Adrenal gland (tissue), 5 donors: ENCODE results near the gene CLDN24.

Source experiments
- POLR2A ChIP-seq, 2 donors: fragments of 450-650 bp; IDR thresholded peaks; one replicate each; pipeline ENCODE4 v1.6.1; 2017; ENCODE audit warnings: antibody characterized with exemption in 2 of 2, mild to moderate bottlenecking in 2 of 2, moderate library complexity in 1 of 2
- TF ChIP-seq, protein P1 (sequence below), 6 experiments: fragments of 450-650 bp in 4 of 6; fragments of 200-600 bp in 2 of 6; sonication (generic) in 1 of 6; IDR thresholded peaks; 1 replicate in 5 of 6; 2 replicates in 1 of 6; pipeline versions ENCODE4 v1.5.1 to v1.8.0; 2016 to 2021; ENCODE audit warnings: antibody characterized with exemption in 6 of 6, mild to moderate bottlenecking in 2 of 6, moderate library complexity in 1 of 6
- donor health status: DM: no; HTN: no; CAD: no.

DNA sequence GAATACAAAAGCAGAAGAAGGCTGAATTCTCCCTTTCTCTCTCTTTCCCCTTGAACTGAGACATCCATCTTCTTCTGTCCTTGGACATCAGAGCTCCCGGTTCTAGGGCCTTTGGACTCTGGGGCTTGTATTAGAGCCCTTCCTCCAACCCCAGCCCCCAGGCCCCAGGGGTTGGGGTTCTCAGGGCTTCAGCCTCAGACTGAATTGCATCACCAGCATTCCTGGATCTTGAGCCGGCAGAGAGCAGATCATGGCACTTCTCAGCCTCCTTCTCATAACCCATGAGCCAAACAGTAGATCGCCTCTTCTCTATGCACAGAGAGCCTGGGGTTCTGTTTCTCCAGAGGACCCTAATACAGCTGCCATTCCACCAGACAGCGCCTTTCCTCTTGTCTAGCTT, 25.3 kb upstream of the CLDN24 start:
- TF ChIP-seq, protein P1, sequence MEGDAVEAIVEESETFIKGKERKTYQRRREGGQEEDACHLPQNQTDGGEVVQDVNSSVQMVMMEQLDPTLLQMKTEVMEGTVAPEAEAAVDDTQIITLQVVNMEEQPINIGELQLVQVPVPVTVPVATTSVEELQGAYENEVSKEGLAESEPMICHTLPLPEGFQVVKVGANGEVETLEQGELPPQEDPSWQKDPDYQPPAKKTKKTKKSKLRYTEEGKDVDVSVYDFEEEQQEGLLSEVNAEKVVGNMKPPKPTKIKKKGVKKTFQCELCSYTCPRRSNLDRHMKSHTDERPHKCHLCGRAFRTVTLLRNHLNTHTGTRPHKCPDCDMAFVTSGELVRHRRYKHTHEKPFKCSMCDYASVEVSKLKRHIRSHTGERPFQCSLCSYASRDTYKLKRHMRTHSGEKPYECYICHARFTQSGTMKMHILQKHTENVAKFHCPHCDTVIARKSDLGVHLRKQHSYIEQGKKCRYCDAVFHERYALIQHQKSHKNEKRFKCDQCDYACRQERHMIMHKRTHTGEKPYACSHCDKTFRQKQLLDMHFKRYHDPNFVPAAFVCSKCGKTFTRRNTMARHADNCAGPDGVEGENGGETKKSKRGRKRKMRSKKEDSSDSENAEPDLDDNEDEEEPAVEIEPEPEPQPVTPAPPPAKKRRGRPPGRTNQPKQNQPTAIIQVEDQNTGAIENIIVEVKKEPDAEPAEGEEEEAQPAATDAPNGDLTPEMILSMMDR (IDR thresholded peaks at IDR 0.05): no peak
- no peak for TF ChIP-seq POLR2A (IDR thresholded peaks at IDR 0.05)
